Measurements from ENCODE around the gene BAHCC1. TPM values are rescaled to one million over a fixed set of nuclear protein-coding genes. Genes with fewer than 3 reads are reported as not detected.

Gene BAHCC1
- total and polyA plus RNA-seq, 2 donors = 10.1 to 15.9 TPM

GRCh38 chr17:81413497-81414135 lies 18.4 kb downstream of the BAHCC1 start:
- H3K4me1 ChIP-seq (ENCODE audit: insufficient read depth) = no peaks in the 10 kb centered on the region
- no peak overlapping the region for H3K4me3 ChIP-seq (ENCODE audit: low read depth, low read length)
- no peak overlapping the region for H3K27ac ChIP-seq (ENCODE audit: low read depth)
- no peak for DNase-seq (ENCODE audit: extremely low spot score)
- no peaks in the 10 kb centered on the region for H3K36me3 ChIP-seq (ENCODE audit: insufficient read depth)
- WGBS = 93% methylated on average over 30 of the region's 30 CpGs

- no peak for DNase-seq (ENCODE audit: extremely low spot score)
- no peak overlapping the region for H3K4me3 ChIP-seq (ENCODE audit: low read depth, low read length)
- WGBS = 90% methylated on average over 41 of the region's 41 CpGs
- H3K27ac ChIP-seq (ENCODE audit: low read depth) = no peak overlapping the region
- H3K36me3 ChIP-seq (ENCODE audit: insufficient read depth) = no peaks in the 10 kb centered on the region
- H3K4me1 ChIP-seq (ENCODE audit: insufficient read depth) = no peaks in the 10 kb centered on the region
These were observed 19.7 kb downstream of the BAHCC1 start for GRCh38 chr17:81414756-81415516.

- 98% methylated on average over 15 of the region's 15 CpGs for WGBS
- Histone ChIP-seq H3K27ac (ENCODE audit: low read depth) (no peak overlapping the region), H3K36me3 (ENCODE audit: insufficient read depth) (no peaks in the 10 kb centered on the region), H3K4me1 (ENCODE audit: insufficient read depth) (no peaks in the 10 kb centered on the region), H3K4me3 (ENCODE audit: low read depth, low read length) (no peak overlapping the region)
- DNase-seq (ENCODE audit: extremely low spot score) = no peak
These were observed 20.4 kb downstream of the BAHCC1 start for GRCh38 chr17:81415681-81416080.

GRCh38 chr17:81416612-81417011 lies 21.4 kb downstream of the BAHCC1 start:
- H3K27ac ChIP-seq (ENCODE audit: low read depth) = no peak overlapping the region
- WGBS = 73% methylated on average over 10 of the region's 10 CpGs
- H3K36me3 ChIP-seq (ENCODE audit: insufficient read depth) = no peaks in the 10 kb centered on the region
- no peak for DNase-seq (ENCODE audit: extremely low spot score)
- no peak overlapping the region for H3K4me3 ChIP-seq (ENCODE audit: low read depth, low read length)
- H3K4me1 ChIP-seq (ENCODE audit: insufficient read depth) = no peaks in the 10 kb centered on the region

- no peak for DNase-seq (ENCODE audit: extremely low spot score)
- Histone ChIP-seq H3K4me3 (ENCODE audit: low read depth, low read length) (no peak overlapping the region), H3K27ac (ENCODE audit: low read depth) (no peak overlapping the region), H3K36me3 (ENCODE audit: insufficient read depth) (no peaks in the 10 kb centered on the region), H3K4me1 (ENCODE audit: insufficient read depth) (no peaks in the 10 kb centered on the region)
- 51% methylated on average over 38 of the region's 38 CpGs for WGBS
These were observed 22.0 kb downstream of the BAHCC1 start for GRCh38 chr17:81417049-81417878.

GRCh38 chr17:81417879-81418709 lies 22.8 kb downstream of the BAHCC1 start:
- Histone ChIP-seq H3K4me3 (ENCODE audit: low read depth, low read length) (no peak overlapping the region), H3K36me3 (ENCODE audit: insufficient read depth) (no peaks in the 10 kb centered on the region), H3K27ac (ENCODE audit: low read depth) (no peak overlapping the region), H3K4me1 (ENCODE audit: insufficient read depth) (no peaks in the 10 kb centered on the region)
- no peak for DNase-seq (ENCODE audit: extremely low spot score)
- 63% methylated on average over 23 of the region's 23 CpGs for WGBS

- Histone ChIP-seq H3K36me3 (ENCODE audit: insufficient read depth) (no peaks in the 10 kb centered on the region), H3K27ac (ENCODE audit: low read depth) (no peak overlapping the region), H3K4me3 (ENCODE audit: low read depth, low read length) (no peak overlapping the region), H3K4me1 (ENCODE audit: insufficient read depth) (no peaks in the 10 kb centered on the region)
- WGBS = 45% methylated on average over 14 of the region's 14 CpGs
- DNase-seq (ENCODE audit: extremely low spot score) = no peak
These were observed 23.6 kb downstream of the BAHCC1 start for GRCh38 chr17:81418710-81419318.

- H3K36me3 ChIP-seq (ENCODE audit: insufficient read depth) = no peaks in the 10 kb centered on the region
- DNase-seq (ENCODE audit: extremely low spot score) = no peak
- 7% methylated on average over 31 of the region's 32 CpGs for WGBS
- peak overlapping the region; percentile 55 for H3K27ac ChIP-seq (ENCODE audit: low read depth)
- H3K4me3 ChIP-seq (ENCODE audit: low read depth, low read length) = no peak overlapping the region
- H3K4me1 ChIP-seq (ENCODE audit: insufficient read depth) = no peaks in the 10 kb centered on the region
These were observed 24.1 kb downstream of the BAHCC1 start for GRCh38 chr17:81419319-81419885.

GRCh38 chr17:81419886-81420768 lies 24.9 kb downstream of the BAHCC1 start:
- DNase-seq (ENCODE audit: extremely low spot score) = no peak
- Histone ChIP-seq H3K36me3 (ENCODE audit: insufficient read depth) (no peaks in the 10 kb centered on the region), H3K27ac (ENCODE audit: low read depth) (peak overlapping the region; percentile 55), H3K4me1 (ENCODE audit: insufficient read depth) (no peaks in the 10 kb centered on the region), H3K4me3 (ENCODE audit: low read depth, low read length) (no peak overlapping the region)
- 38% methylated on average over 28 of the region's 28 CpGs for WGBS

GRCh38 chr17:81420769-81421462 lies 25.7 kb downstream of the BAHCC1 start:
- H3K27ac ChIP-seq (ENCODE audit: low read depth) = no peak overlapping the region
- no peak for DNase-seq (ENCODE audit: extremely low spot score)
- H3K4me1 ChIP-seq (ENCODE audit: insufficient read depth) = no peaks in the 10 kb centered on the region
- no peak overlapping the region for H3K4me3 ChIP-seq (ENCODE audit: low read depth, low read length)
- WGBS = 67% methylated on average over 24 of the region's 24 CpGs
- no peaks in the 10 kb centered on the region for H3K36me3 ChIP-seq (ENCODE audit: insufficient read depth)

- H3K27ac ChIP-seq (ENCODE audit: low read depth) = peak overlapping the region; percentile 33
- DNase-seq (ENCODE audit: extremely low spot score) = no peak
- no peaks in the 10 kb centered on the region for H3K36me3 ChIP-seq (ENCODE audit: insufficient read depth)
- 19% methylated on average over 34 of the region's 34 CpGs for WGBS
- no peaks in the 10 kb centered on the region for H3K4me1 ChIP-seq (ENCODE audit: insufficient read depth)
- H3K4me3 ChIP-seq (ENCODE audit: low read depth, low read length) = no peak overlapping the region
These were observed 27.8 kb downstream of the BAHCC1 start for GRCh38 chr17:81422776-81423697.

Data from urinary bladder (tissue), 4 donors.